HepG2 (cell line): ENCODE results near the gene LYRM7. TPM values are rescaled to one million over a fixed set of nuclear protein-coding genes. Genes with fewer than 3 reads are reported as not detected.
A peak's percentile ranks its signal among the peaks of the same experiment; 100 is the strongest.

Source experiments
- HDAC2 ChIP-seq: sonication (generic); formaldehyde crosslinking; IDR thresholded peaks from 2 replicates; pipeline ENCODE4 v1.4.0; 2020; ENCODE audit warnings: missing genetic modification reagents
- REST ChIP-seq, 2 experiments: IDR thresholded peaks; 2 replicates each; pipeline ENCODE4 v1.6.1; 2011 to 2012; ENCODE audit warnings: low read length in 2 of 2, borderline replicate concordance in 1 of 2, low read depth in 1 of 2, mild to moderate bottlenecking in 1 of 2, moderate library complexity in 1 of 2
- polyA plus RNA-seq, 8 experiments: library from polyadenylated mRNA; depleted of rRNA in 3 of 8; stranded (reverse) in 7 of 8; unstranded in 1 of 8; fragments of >200 nt; fragmentation: Illumina TruSeq in 4 of 8; extraction: Trizol in 4 of 8; gene quantifications; 2 replicates each; pipeline versions ENCODE4 v1.2.1 to v1.2.3, GENCODE V29; 2011 to 2016; ENCODE audit warnings: low read depth in 4 of 8, missing spikeins in 1 of 8, mixed read lengths in 1 of 8; ENCODE audit not compliant: insufficient read depth in 1 of 8
- total RNA-seq, 5 experiments: library from RNA; depleted of rRNA; stranded (reverse); fragments of >200 nt; fragmentation: Illumina TruSeq; extraction: Trizol; gene quantifications; 2 replicates each; pipeline ENCODE4 v1.2.3, GENCODE V29; 2016; ENCODE audit warnings: low read depth in 1 of 5
- TF ChIP-seq, protein P1 (sequence below): IDR thresholded peaks from 2 replicates; pipeline ENCODE4 v1.4.0; 2020; ENCODE audit warnings: mild to moderate bottlenecking, missing genetic modification reagents

The LYRM7 gene
- total and polyA plus RNA-seq, 2 of the 13 experiments (the other 11 are each of a cell fraction or from before 2014, with no cell fraction given): 3.0 to 5.5 TPM

- TF ChIP-seq, protein P1, sequence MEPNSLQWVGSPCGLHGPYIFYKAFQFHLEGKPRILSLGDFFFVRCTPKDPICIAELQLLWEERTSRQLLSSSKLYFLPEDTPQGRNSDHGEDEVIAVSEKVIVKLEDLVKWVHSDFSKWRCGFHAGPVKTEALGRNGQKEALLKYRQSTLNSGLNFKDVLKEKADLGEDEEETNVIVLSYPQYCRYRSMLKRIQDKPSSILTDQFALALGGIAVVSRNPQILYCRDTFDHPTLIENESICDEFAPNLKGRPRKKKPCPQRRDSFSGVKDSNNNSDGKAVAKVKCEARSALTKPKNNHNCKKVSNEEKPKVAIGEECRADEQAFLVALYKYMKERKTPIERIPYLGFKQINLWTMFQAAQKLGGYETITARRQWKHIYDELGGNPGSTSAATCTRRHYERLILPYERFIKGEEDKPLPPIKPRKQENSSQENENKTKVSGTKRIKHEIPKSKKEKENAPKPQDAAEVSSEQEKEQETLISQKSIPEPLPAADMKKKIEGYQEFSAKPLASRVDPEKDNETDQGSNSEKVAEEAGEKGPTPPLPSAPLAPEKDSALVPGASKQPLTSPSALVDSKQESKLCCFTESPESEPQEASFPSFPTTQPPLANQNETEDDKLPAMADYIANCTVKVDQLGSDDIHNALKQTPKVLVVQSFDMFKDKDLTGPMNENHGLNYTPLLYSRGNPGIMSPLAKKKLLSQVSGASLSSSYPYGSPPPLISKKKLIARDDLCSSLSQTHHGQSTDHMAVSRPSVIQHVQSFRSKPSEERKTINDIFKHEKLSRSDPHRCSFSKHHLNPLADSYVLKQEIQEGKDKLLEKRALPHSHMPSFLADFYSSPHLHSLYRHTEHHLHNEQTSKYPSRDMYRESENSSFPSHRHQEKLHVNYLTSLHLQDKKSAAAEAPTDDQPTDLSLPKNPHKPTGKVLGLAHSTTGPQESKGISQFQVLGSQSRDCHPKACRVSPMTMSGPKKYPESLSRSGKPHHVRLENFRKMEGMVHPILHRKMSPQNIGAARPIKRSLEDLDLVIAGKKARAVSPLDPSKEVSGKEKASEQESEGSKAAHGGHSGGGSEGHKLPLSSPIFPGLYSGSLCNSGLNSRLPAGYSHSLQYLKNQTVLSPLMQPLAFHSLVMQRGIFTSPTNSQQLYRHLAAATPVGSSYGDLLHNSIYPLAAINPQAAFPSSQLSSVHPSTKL (CRISPR knock-in tag): peak; percentile 71
- TF ChIP-seq REST (IDR thresholded peaks at IDR 0.05; ENCODE audit: borderline replicate concordance in 1 of 2, low read depth in 1 of 2, low read length in 2 of 2) (peak in 1 of 2 experiments; percentile 47; a peak in 1 of 4 replicates), HDAC2 (0 out of 2 replicates have a peak, but pooled peaks have one; percentile 26)
These were observed 7.2 kb upstream of the LYRM7 start (continued) for GRCh38 chr5:131163276-131164119.
